HK-2 (cell line): ENCODE measurements around the gene PRR16.

Source experiments
- DNase-seq: peaks from one replicate; pipeline ENCODE4 v3.0.0-alpha.2; 2018; ENCODE audit not compliant: unreplicated experiment

The PRR16 gene

GRCh38 chr5:120463006-120463680, 957 bp upstream of the PRR16 start:
- DNase-seq, result no peak

- peak; percentile 6 for DNase-seq
These were observed 731 bp downstream of the PRR16 start for GRCh38 chr5:120464627-120465435.

GRCh38 chr5:120465436-120465961, 1.4 kb downstream of the PRR16 start:
- DNase-seq, result no peak

GRCh38 chr5:120466341-120467006, 2.4 kb downstream of the PRR16 start:
- DNase-seq, result no peak

- DNase-seq, result no peak
These were observed 7.9 kb downstream of the PRR16 start for GRCh38 chr5:120471971-120472370.

- no peak for DNase-seq
These were observed 8.8 kb downstream of the PRR16 start for GRCh38 chr5:120472911-120473310.

- no peak for DNase-seq
These were observed 9.2 kb downstream of the PRR16 start for GRCh38 chr5:120473332-120473731.

- no peak for DNase-seq
These were observed 12.0 kb downstream of the PRR16 start for GRCh38 chr5:120476063-120476462.

GRCh38 chr5:120479066-120479465, 15.0 kb downstream of the PRR16 start:
- no peak for DNase-seq

GRCh38 chr5:120499876-120500563, 35.9 kb downstream of the PRR16 start:
- no peak for DNase-seq

GRCh38 chr5:120502531-120502930, 38.4 kb downstream of the PRR16 start:
- no peak for DNase-seq

GRCh38 chr5:120503341-120503740, 39.2 kb downstream of the PRR16 start:
- DNase-seq, result no peak

GRCh38 chr5:120504057-120504456, 40.0 kb downstream of the PRR16 start:
- no peak for DNase-seq

- DNase-seq, result no peak
These were observed 43.1 kb downstream of the PRR16 start for GRCh38 chr5:120507197-120507596.

- DNase-seq, result no peak
These were observed 43.8 kb downstream of the PRR16 start for GRCh38 chr5:120507800-120508463.

GRCh38 chr5:120509053-120509452, 45.0 kb downstream of the PRR16 start:
- DNase-seq, result no peak

- no peak for DNase-seq
These were observed 46.1 kb downstream of the PRR16 start for GRCh38 chr5:120510098-120510637.

- no peak for DNase-seq
These were observed 47.0 kb downstream of the PRR16 start for GRCh38 chr5:120510994-120511686.

GRCh38 chr5:120512068-120512467, 48.0 kb downstream of the PRR16 start:
- no peak for DNase-seq
